OCI-LY3 (cell line): ENCODE data around the gene OR5C1.

Experiments used
- H2AFZ ChIP-seq: fragments of 200-600, 300-600 bp; shearing (Covaris generic); 2 replicates; pipeline ENCODE4 v1.6.0; 2014; ENCODE audit warnings: antibody characterized with exemption, low read depth, low read length
- H3K27ac ChIP-seq: fragments of 200-600, 300-600 bp; sonication (generic); 2 replicates; pipeline ENCODE4 v1.5.1; 2014; ENCODE audit warnings: mild to moderate bottlenecking, low read length, moderate library complexity, mixed read lengths
- H3K27me3 ChIP-seq: fragments of 200-600, 300-600 bp; sonication (generic); 2 replicates; pipeline ENCODE4 v1.6.1; 2014; ENCODE audit warnings: low read depth, low read length, mixed read lengths
- H3K36me3 ChIP-seq: fragments of 200-600, 300-600 bp; sonication (generic); replicated peaks from 2 replicates; pipeline ENCODE3; 2014; ENCODE audit warnings: low read depth, low read length, mixed read lengths
- H3K4me1 ChIP-seq: fragments of 300-600, 200-600 bp; sonication (generic); 2 replicates; pipeline ENCODE4 v1.6.1; 2014; ENCODE audit warnings: low read length, mixed read lengths
- H3K4me2 ChIP-seq: fragments of 200-600, 300-600 bp; sonication (generic); 2 replicates; pipeline ENCODE4 v1.6.1; 2014; ENCODE audit warnings: low read length, mixed read lengths
- H3K4me3 ChIP-seq: fragments of 300-600, 200-600 bp; sonication (generic); 2 replicates; pipeline ENCODE4 v1.5.1; 2014; ENCODE audit warnings: antibody characterized with exemption, mild to moderate bottlenecking, low read length, moderate library complexity
- H3K79me2 ChIP-seq: fragments of 300-600, 200-600 bp; shearing (Covaris generic); 2 replicates; pipeline ENCODE4 v1.6.1; 2014; ENCODE audit warnings: mild to moderate bottlenecking, low read length, mixed read lengths
- H3K9ac ChIP-seq: fragments of 300-600, 200-600 bp; shearing (Covaris generic); 2 replicates; pipeline ENCODE4 v1.6.0; 2014; ENCODE audit warnings: mild to moderate bottlenecking, low read length, moderate library complexity
- H3K9me3 ChIP-seq: fragments of 200-600, 300-600 bp; shearing (Covaris generic); 2 replicates; pipeline ENCODE4 v1.6.1; 2014; ENCODE audit warnings: low read length, mixed read lengths; ENCODE audit not compliant: insufficient read depth
- H4K20me1 ChIP-seq: fragments of 200-600, 300-600 bp; sonication (generic); 2 replicates; pipeline ENCODE4 v1.6.1; 2016; ENCODE audit warnings: low read length, mixed read lengths; ENCODE audit not compliant: insufficient read depth
- EZH2phosphoT487 ChIP-seq: fragments of 200-600 bp; shearing (Covaris generic); IDR thresholded peaks from 2 replicates; pipeline ENCODE4 v1.6.1; 2018; ENCODE audit warnings: antibody characterized with exemption, mixed run types, low read depth
- TF ChIP-seq, protein P1 (sequence below): fragments of 200-600, 300-600 bp; sonication (generic); IDR thresholded peaks from 2 replicates; pipeline ENCODE4 v1.5.1; 2014; ENCODE audit warnings: antibody characterized with exemption, low read length, low read depth

The OR5C1 gene

DNA sequence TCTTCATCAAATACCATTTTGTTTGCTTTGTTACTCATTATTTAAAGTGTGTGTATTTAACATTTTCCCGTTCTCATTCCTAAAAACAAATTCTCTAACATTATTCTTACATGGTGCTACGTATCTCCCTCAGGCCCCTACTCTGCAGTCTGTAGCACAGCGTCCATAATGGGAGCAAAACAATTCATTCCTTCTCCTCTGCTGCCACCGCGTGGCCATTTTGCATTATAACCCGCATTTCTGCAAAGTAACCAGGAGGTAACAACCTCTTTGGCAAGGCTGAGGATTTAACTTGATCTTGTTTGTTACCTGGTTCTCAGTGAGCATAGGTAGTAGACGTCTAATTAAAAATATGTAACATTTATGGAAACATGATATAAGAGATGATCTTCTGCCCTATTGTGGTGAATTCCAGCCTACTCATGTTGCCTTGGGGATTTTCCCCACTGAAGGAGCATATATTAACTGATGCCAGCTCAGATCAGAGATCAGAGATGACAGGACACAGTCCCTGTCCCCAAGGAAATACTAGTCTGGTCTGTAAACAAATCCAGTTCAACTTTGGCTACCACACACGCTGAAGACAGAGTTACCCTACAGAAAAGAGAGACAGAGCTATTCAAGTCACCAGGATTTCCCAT, 21.7 kb downstream of the OR5C1 start:
- no peaks in the 10 kb centered on the region for H3K9me3 ChIP-seq

DNA sequence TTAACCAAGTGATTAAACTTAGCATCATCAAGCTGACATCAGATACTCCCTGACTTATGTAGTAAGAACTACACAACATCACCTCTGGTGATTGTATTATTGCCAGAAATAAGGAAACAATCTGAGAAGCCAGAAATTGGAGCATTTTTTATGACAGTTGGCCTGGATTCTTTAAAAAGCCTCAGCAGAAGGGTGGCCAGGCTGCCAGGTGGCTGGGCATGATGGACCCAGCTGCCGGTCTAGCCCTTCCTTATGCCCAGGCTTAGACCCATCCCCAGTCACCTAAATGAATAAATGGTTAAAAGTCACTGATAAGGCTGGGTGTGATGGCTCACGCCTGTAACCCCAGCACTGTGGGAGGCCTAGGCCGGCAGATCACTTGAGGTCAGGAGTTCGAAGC, 24.0 kb downstream of the OR5C1 start:
- no peak overlapping the region for H3K9ac ChIP-seq
- no peaks in the 10 kb centered on the region for H3K4me1 ChIP-seq
- H3K27ac ChIP-seq, result no peak overlapping the region
- H4K20me1 ChIP-seq, result no peaks in the 10 kb centered on the region
- no peaks in the 10 kb centered on the region for H3K36me3 ChIP-seq
- H3K4me2 ChIP-seq, result no peak overlapping the region
- no peak for TF ChIP-seq EZH2phosphoT487
- TF ChIP-seq, protein P1, sequence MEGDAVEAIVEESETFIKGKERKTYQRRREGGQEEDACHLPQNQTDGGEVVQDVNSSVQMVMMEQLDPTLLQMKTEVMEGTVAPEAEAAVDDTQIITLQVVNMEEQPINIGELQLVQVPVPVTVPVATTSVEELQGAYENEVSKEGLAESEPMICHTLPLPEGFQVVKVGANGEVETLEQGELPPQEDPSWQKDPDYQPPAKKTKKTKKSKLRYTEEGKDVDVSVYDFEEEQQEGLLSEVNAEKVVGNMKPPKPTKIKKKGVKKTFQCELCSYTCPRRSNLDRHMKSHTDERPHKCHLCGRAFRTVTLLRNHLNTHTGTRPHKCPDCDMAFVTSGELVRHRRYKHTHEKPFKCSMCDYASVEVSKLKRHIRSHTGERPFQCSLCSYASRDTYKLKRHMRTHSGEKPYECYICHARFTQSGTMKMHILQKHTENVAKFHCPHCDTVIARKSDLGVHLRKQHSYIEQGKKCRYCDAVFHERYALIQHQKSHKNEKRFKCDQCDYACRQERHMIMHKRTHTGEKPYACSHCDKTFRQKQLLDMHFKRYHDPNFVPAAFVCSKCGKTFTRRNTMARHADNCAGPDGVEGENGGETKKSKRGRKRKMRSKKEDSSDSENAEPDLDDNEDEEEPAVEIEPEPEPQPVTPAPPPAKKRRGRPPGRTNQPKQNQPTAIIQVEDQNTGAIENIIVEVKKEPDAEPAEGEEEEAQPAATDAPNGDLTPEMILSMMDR, result no peak
- no peaks in the 10 kb centered on the region for H3K27me3 ChIP-seq
- no peaks in the 10 kb centered on the region for H3K79me2 ChIP-seq
- H3K9me3 ChIP-seq, result no peaks in the 10 kb centered on the region
- no peak overlapping the region for H2AFZ ChIP-seq
- no peak overlapping the region for H3K4me3 ChIP-seq

More for the DNA sequence above, 21.7 kb downstream of the OR5C1 start:
- Histone ChIP-seq H3K4me3 (no peak overlapping the region), H2AFZ (peak overlapping the region; percentile 51; the same call in 1 of the 2 replicates), H3K36me3 (no peaks in the 10 kb centered on the region), H3K27ac (no peak overlapping the region), H3K4me1 (no peaks in the 10 kb centered on the region), H3K79me2 (no peaks in the 10 kb centered on the region), H3K27me3 (no peaks in the 10 kb centered on the region), H4K20me1 (no peaks in the 10 kb centered on the region), H3K4me2 (peak overlapping the region; percentile 35; the same call in 1 of the 2 replicates), H3K9ac (no peak overlapping the region)
- TF ChIP-seq EZH2phosphoT487, result no peak
- TF ChIP-seq, protein P1, result peak; percentile 87

DNA sequence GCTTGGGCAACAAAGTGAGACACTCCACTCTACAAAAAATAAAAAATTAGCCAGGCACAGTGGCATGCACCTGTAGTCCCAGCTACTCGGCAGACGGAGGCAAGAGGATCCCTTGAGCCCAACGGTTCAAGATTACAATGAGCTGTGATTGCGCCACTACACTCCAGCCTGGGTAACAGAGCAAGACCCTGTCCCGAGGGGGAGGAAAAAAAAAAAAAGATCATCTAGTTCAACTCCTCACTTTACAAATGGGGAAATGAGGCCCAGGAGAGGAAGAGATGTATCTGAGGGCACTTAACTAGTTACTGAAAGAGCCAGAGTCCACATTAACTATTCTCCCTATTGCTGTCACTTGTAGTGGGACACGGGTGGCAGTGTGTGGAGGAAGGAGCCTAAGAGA, 25.8 kb downstream of the OR5C1 start:
- Histone ChIP-seq H4K20me1 (no peaks in the 10 kb centered on the region), H3K4me1 (no peaks in the 10 kb centered on the region), H2AFZ (no peak overlapping the region), H3K4me3 (no peak overlapping the region), H3K9ac (no peak overlapping the region), H3K79me2 (no peaks in the 10 kb centered on the region), H3K36me3 (peaks cover 4% of the 10 kb centered on the region), H3K27ac (no peak overlapping the region), H3K9me3 (no peaks in the 10 kb centered on the region), H3K27me3 (no peaks in the 10 kb centered on the region), H3K4me2 (no peak overlapping the region)
- TF ChIP-seq EZH2phosphoT487, result no peak
- TF ChIP-seq, protein P1, result no peak

DNA sequence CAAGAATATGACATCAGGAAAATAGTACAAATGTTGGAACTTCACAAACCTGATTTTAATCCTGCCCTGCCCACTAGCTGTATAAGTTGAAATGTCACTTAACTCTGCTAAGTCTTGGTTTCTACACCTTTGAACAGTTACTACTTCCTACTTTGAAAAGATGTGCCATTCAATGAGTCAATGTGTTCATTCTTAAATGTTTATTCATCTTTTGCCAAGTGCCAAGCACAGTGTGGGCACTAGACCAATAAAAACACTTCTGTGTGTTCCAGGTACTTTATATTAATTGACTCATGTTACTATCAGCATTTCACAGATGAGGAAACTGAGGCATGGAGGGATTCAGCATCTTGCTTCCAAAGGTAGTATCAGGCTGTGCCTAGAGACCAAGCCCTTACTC, 26.8 kb downstream of the OR5C1 start:
- H3K79me2 ChIP-seq, result no peaks in the 10 kb centered on the region
- H3K9me3 ChIP-seq, result no peaks in the 10 kb centered on the region
- H3K9ac ChIP-seq, result no peak overlapping the region
- H3K4me2 ChIP-seq, result no peak overlapping the region
- no peak overlapping the region for H3K4me3 ChIP-seq
- no peaks in the 10 kb centered on the region for H4K20me1 ChIP-seq
- H3K36me3 ChIP-seq, result peaks cover 12% of the 10 kb centered on the region
- H3K4me1 ChIP-seq, result no peaks in the 10 kb centered on the region
- no peak overlapping the region for H3K27ac ChIP-seq
- no peak overlapping the region for H2AFZ ChIP-seq
- no peaks in the 10 kb centered on the region for H3K27me3 ChIP-seq
- TF ChIP-seq EZH2phosphoT487, result no peak
- TF ChIP-seq, protein P1, result no peak
